Body of pancreas (tissue), 4 donors: ENCODE results near the gene IPO5.

Experiments used
- CTCF ChIP-seq, 7 experiments: fragments of 450-650 bp in 4 of 7; fragments of 200-600 bp in 3 of 7; sonication (generic) in 3 of 7; IDR thresholded peaks; one replicate each; pipeline ENCODE4 v1.5.1; 2016 to 2019; ENCODE audit warnings: antibody characterized with exemption in 7 of 7
- POLR2A ChIP-seq, 3 donors: fragments of 450-650 bp; IDR thresholded peaks; one replicate each; pipeline ENCODE4 v1.6.1; 2016; ENCODE audit warnings: antibody characterized with exemption in 3 of 3, mild to moderate bottlenecking in 2 of 3

- TF ChIP-seq POLR2A (IDR thresholded peaks at IDR 0.05) (no peak), CTCF (IDR thresholded peaks at IDR 0.05) (peak; percentile 22 to 46 (median 34))
Observed at GRCh38 chr13:97911311-97912138, 42.0 kb upstream of the IPO5 start.
